Measurements from ENCODE around the gene PLCB1. TPM values are rescaled to one million over a fixed set of nuclear protein-coding genes. Genes with fewer than 3 reads are reported as not detected.

The PLCB1 gene
- total and polyA plus RNA-seq, 2 of the 4 experiments (the other 2 are of a cell fraction), result 5.6 to 16.1 TPM

DNA sequence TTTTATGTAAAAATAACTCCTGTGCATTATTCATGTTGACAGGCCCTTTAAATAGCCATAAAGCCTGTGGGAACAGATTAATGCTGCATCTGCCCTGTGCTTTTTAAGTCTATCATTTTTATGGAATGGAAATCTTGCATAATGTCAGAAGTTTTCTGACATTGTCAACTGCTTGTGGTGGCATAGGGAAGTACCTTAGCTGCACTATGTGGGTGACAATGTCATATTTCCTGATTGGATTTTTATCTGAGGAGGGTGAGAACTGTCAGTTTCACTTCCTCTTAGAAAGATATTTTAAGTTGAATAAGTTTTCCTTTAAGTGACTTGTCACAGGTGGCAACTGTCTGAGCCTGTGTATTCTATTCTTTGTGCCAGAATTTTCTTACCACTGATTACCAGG is 267.9 kb downstream of the PLCB1 start:
- H3K9me1 ChIP-seq (ENCODE audit: insufficient read depth, low read length), result peaks cover 3% of the 10 kb centered on the region
- in situ Hi-C loops (cut with MboI; ENCODE audit: low sequenced_read_pairs), result loop anchor here (25.0 kb wide), 1 partner anchor 312 kb away; no protein-coding TSS in a partner anchor
- no peaks in the 10 kb centered on the region for H3K36me3 ChIP-seq (ENCODE audit: control insufficient read depth, insufficient read depth, low read length)
- H3K4ac ChIP-seq (ENCODE audit: low read depth, low read length), result no peak overlapping the region
- no peak overlapping the region for H3K56ac ChIP-seq (ENCODE audit: extremely low read depth, insufficient read depth, low read length)
- H4K20me1 ChIP-seq (ENCODE audit: insufficient read depth, low read length), result no peaks in the 10 kb centered on the region; the same call in 1 of the 2 replicates
- no peak overlapping the region for H3K9ac ChIP-seq (ENCODE audit: low read depth, low read length)
- no peak for TF ChIP-seq POLR2A (IDR thresholded peaks at IDR 0.05; ENCODE audit: low read depth, low read length)
- TF ChIP-seq MXI1 (IDR thresholded peaks at IDR 0.05; ENCODE audit: borderline replicate concordance, low read depth, low read length), result no peak
- no peak for TF ChIP-seq RAD21 (IDR thresholded peaks at IDR 0.05; ENCODE audit: low read length)
- no peak for TF ChIP-seq MAZ (IDR thresholded peaks at IDR 0.05; ENCODE audit: borderline replicate concordance, low read depth, low read length)
- no peak for TF ChIP-seq FOS (IDR thresholded peaks at IDR 0.05; ENCODE audit: low read depth, low read length)
- no peak for TF ChIP-seq CEBPB (IDR thresholded peaks at IDR 0.05; ENCODE audit: low read depth, low read length)
- TF ChIP-seq RFX5 (IDR thresholded peaks at IDR 0.05; ENCODE audit: low read depth, low read length), result no peak
- no peak for TF ChIP-seq CTCF (conservative IDR thresholded peaks at IDR 0.05; ENCODE audit: low read depth, low read length)
- no peak for TF ChIP-seq ELK1 (IDR thresholded peaks at IDR 0.05; ENCODE audit: borderline replicate concordance, low read depth, low read length)
- TF ChIP-seq SMC3 (IDR thresholded peaks at IDR 0.05; ENCODE audit: low read depth, low read length), result no peak
- no peak for TF ChIP-seq NFE2L2 (IDR thresholded peaks at IDR 0.05; ENCODE audit: low read depth, low read length)
- TF ChIP-seq RCOR1 (IDR thresholded peaks at IDR 0.05; ENCODE audit: insufficient replicate concordance, low read length), result no peak
- no peak for TF ChIP-seq CHD1 (IDR thresholded peaks at IDR 0.05; ENCODE audit: low read depth, low read length)
- H2AFZ ChIP-seq (replicated peaks; ENCODE audit: low read length, poor library complexity), result no peak overlapping the region
- no TSS peak for BruUV-seq (replicated peaks)
- H3K79me1 ChIP-seq (ENCODE audit: low read depth in 1 of 2, low read length in 2 of 2), result peaks cover 2 to 6% of the 10 kb centered on the region in 2 experiments; a peak in 3 of 4 replicates
- H2AK5ac ChIP-seq (ENCODE audit: low read depth, low read length), result no peak overlapping the region
- H2BK20ac ChIP-seq (ENCODE audit: low read depth, low read length), result no peak overlapping the region
- H3K4me1 ChIP-seq (ENCODE audit: control insufficient read depth, insufficient read depth, low read length), result peaks cover 3% of the 10 kb centered on the region; the same call in 1 of the 2 replicates
- no peak overlapping the region for H2BK5ac ChIP-seq (ENCODE audit: low read depth, low read length, poor library complexity, severe bottlenecking)
- DNase-seq, result no peak
- no peak overlapping the region for H3K18ac ChIP-seq (ENCODE audit: low read depth, low read length)
- intact Hi-C loops (cut with micrococcal nuclease), result loop anchor here (10.0 kb wide), 1 partner anchor 465 kb away; no protein-coding TSS in a partner anchor
- H4K91ac ChIP-seq (ENCODE audit: insufficient read depth, low read depth, low read length), result no peak overlapping the region
- POLR2A ChIA-PET (ENCODE audit: unreplicated experiment), result no interaction called here
- no peak overlapping the region for H2AK9ac ChIP-seq (replicated peaks; ENCODE audit: low read depth, low read length, poor library complexity)
- H3K27ac ChIP-seq (ENCODE audit: insufficient read depth, low read length), result no peak overlapping the region
- H3K4me2 ChIP-seq (ENCODE audit: low read depth, low read length), result no peak overlapping the region
- dilution Hi-C loops (cut with HindIII; ENCODE audit: low sequenced_read_pairs, unreplicated experiment), result no loop called here
- H3K23ac ChIP-seq (ENCODE audit: low read depth, low read length), result no peak overlapping the region
- ATAC-seq (ENCODE audit: low read depth), result no peak
- H3K27me3 ChIP-seq (ENCODE audit: control insufficient read depth, insufficient read depth, low read length), result no peaks in the 10 kb centered on the region
- H3K14ac ChIP-seq (replicated peaks; ENCODE audit: low read depth, low read length), result no peak overlapping the region
- H3K9me3 ChIP-seq (ENCODE audit: control insufficient read depth, insufficient read depth, low read length), result no peaks in the 10 kb centered on the region
- no peak overlapping the region for H2BK120ac ChIP-seq (ENCODE audit: low read depth, low read length)
- CTCF ChIA-PET, result no interaction called here
- no peak overlapping the region for H2BK15ac ChIP-seq (ENCODE audit: low read depth, low read length)
- no peak overlapping the region for H4K8ac ChIP-seq (ENCODE audit: low read depth in 2 of 2, low read length in 2 of 2)
- H3K4me3 ChIP-seq (ENCODE audit: insufficient read depth, low read depth, low read length), result no peak overlapping the region
- no peak overlapping the region for H4K5ac ChIP-seq (ENCODE audit: low read depth, low read length)
